HepG2 (cell line): Measurements from ENCODE around the gene LUC7L. TPM values are rescaled to one million over a fixed set of nuclear protein-coding genes. Genes with fewer than 3 reads are reported as not detected.

Source experiments
- BORCS8-MEF2B ChIP-seq: sonication (generic); formaldehyde crosslinking; IDR thresholded peaks from 2 replicates; pipeline ENCODE4 v1.8.0; 2022; ENCODE audit warnings: mild to moderate bottlenecking, missing genetic modification reagents
- CREB1 ChIP-seq, 2 experiments: fragments of 450-650 bp in 1 of 2; IDR thresholded peaks; 2 replicates each; pipeline ENCODE4 v1.6.1; 2016 to 2017; ENCODE audit warnings: control low read depth in 1 of 2, mild to moderate bottlenecking in 1 of 2, missing compliant biosample characterization in 1 of 2, missing genetic modification characterization in 1 of 2
- CREBL2 ChIP-seq: sonication (generic); formaldehyde crosslinking; IDR thresholded peaks from 2 replicates; pipeline ENCODE4 v1.8.1; 2023; ENCODE audit warnings: missing genetic modification reagents, mild to moderate bottlenecking, borderline replicate concordance
- ETS1 ChIP-seq: sonication (generic); formaldehyde crosslinking; IDR thresholded peaks from 2 replicates; pipeline ENCODE4 v1.4.0; 2020; ENCODE audit warnings: missing genetic modification reagents
- ETV5 ChIP-seq: IDR thresholded peaks from 2 replicates; pipeline ENCODE4 v1.6.1; 2018; ENCODE audit warnings: missing biosample characterization, missing genetic modification reagents, inconsistent platforms, borderline replicate concordance
- FOXP1 ChIP-seq, 2 experiments: fragments of 450-650 bp in 1 of 2; IDR thresholded peaks; 2 replicates each; pipeline ENCODE4 v1.6.1; 2017 to 2018; ENCODE audit warnings: antibody characterized with exemption in 1 of 2
- HDAC1 ChIP-seq: sonication (generic); formaldehyde crosslinking; IDR thresholded peaks from 2 replicates; pipeline ENCODE4 v1.5.1; 2020; ENCODE audit warnings: mild to moderate bottlenecking, missing genetic modification reagents
- HOMEZ ChIP-seq: IDR thresholded peaks from 2 replicates; pipeline ENCODE4 v1.6.1; 2016; ENCODE audit warnings: low read depth
- HOXD1 ChIP-seq: sonication (generic); formaldehyde crosslinking; IDR thresholded peaks from 2 replicates; pipeline ENCODE4 v1.5.0; 2020; ENCODE audit warnings: missing genetic modification reagents
- MED1 ChIP-seq: sonication (generic); formaldehyde crosslinking; IDR thresholded peaks from 2 replicates; pipeline ENCODE4 v1.4.0; 2020; ENCODE audit warnings: missing genetic modification reagents
- MTERF4 ChIP-seq: sonication (generic); formaldehyde crosslinking; IDR thresholded peaks from 2 replicates; pipeline ENCODE4 v1.8.0; 2023; ENCODE audit warnings: mild to moderate bottlenecking, missing genetic modification reagents
- RBAK ChIP-seq: sonication (generic); formaldehyde crosslinking; IDR thresholded peaks from 2 replicates; pipeline ENCODE4 v1.5.1; 2020; ENCODE audit warnings: mild to moderate bottlenecking, missing genetic modification reagents
- RBFOX2 ChIP-seq: fragments of 200-400 bp; formaldehyde crosslinking; IDR thresholded peaks from 2 replicates; pipeline ENCODE4 v1.6.1; 2017; ENCODE audit warnings: low read depth, mild to moderate bottlenecking, low read length
- REST ChIP-seq, 2 experiments: IDR thresholded peaks; 2 replicates each; pipeline ENCODE4 v1.6.1; 2011 to 2012; ENCODE audit warnings: low read length in 2 of 2, borderline replicate concordance in 1 of 2, low read depth in 1 of 2, mild to moderate bottlenecking in 1 of 2, moderate library complexity in 1 of 2
- SNAPC5 ChIP-seq: sonication (generic); formaldehyde crosslinking; IDR thresholded peaks from 2 replicates; pipeline ENCODE4 v1.8.1; 2023; ENCODE audit warnings: mild to moderate bottlenecking, missing genetic modification reagents, borderline replicate concordance
- SP140L ChIP-seq: sonication (generic); formaldehyde crosslinking; IDR thresholded peaks from 2 replicates; pipeline ENCODE4 v1.4.0; 2020; ENCODE audit warnings: missing genetic modification reagents, borderline replicate concordance
- TEAD2 ChIP-seq: sonication (generic); formaldehyde crosslinking; IDR thresholded peaks from 2 replicates; pipeline ENCODE4 v1.9.0; 2021; ENCODE audit warnings: missing genetic modification reagents
- TP53 ChIP-seq: sonication (generic); formaldehyde crosslinking; conservative IDR thresholded peaks from 2 replicates; pipeline ENCODE4 v1.4.0; 2020; ENCODE audit warnings: missing genetic modification reagents
- ZFP1 ChIP-seq: IDR thresholded peaks from 2 replicates; pipeline ENCODE4 v1.6.1; 2016
- ZNF607 ChIP-seq: sonication (generic); formaldehyde crosslinking; IDR thresholded peaks from 2 replicates; pipeline ENCODE4 v1.5.1; 2020; ENCODE audit warnings: missing genetic modification reagents, mild to moderate bottlenecking, borderline replicate concordance
- ZNF761 ChIP-seq: sonication (generic); formaldehyde crosslinking; conservative IDR thresholded peaks from 2 replicates; pipeline ENCODE4 v1.4.0; 2020; ENCODE audit warnings: mild to moderate bottlenecking, missing genetic modification reagents
- polyA plus RNA-seq, 8 experiments: library from polyadenylated mRNA; depleted of rRNA in 3 of 8; stranded (reverse) in 7 of 8; unstranded in 1 of 8; fragments of >200 nt; fragmentation: Illumina TruSeq in 4 of 8; extraction: Trizol in 4 of 8; gene quantifications; 2 replicates each; pipeline versions ENCODE4 v1.2.1 to v1.2.3, GENCODE V29; 2011 to 2016; ENCODE audit warnings: low read depth in 4 of 8, missing spikeins in 1 of 8, mixed read lengths in 1 of 8; ENCODE audit not compliant: insufficient read depth in 1 of 8
- total RNA-seq, 5 experiments: library from RNA; depleted of rRNA; stranded (reverse); fragments of >200 nt; fragmentation: Illumina TruSeq; extraction: Trizol; gene quantifications; 2 replicates each; pipeline ENCODE4 v1.2.3, GENCODE V29; 2016; ENCODE audit warnings: low read depth in 1 of 5

The LUC7L gene
- total and polyA plus RNA-seq, 2 of the 13 experiments (the other 11 are each of a cell fraction or from before 2014, with no cell fraction given): 48.7 to 56.9 TPM

- TF ChIP-seq CREBL2 (CRISPR knock-in tag) (no peak), TEAD2 (no peak), BORCS8-MEF2B (CRISPR knock-in tag) (peak; percentile 61), RBAK (CRISPR knock-in tag) (peak; percentile 31; the same call in 1 of the 2 replicates), SNAPC5 (CRISPR knock-in tag) (no peak), HDAC1 (CRISPR knock-in tag) (peak; percentile 82), ZFP1 (CRISPR knock-in tag) (no peak), MED1 (no peak), TP53 (CRISPR knock-in tag) (no peak), FOXP1 (IDR thresholded peaks at IDR 0.05) (no peak), FOXP1 (CRISPR knock-in tag; IDR thresholded peaks at IDR 0.05) (no peak), ZNF761 (CRISPR knock-in tag) (0 out of 2 replicates have a peak, but pooled peaks have one; percentile 47), ZNF607 (peak; percentile 57; the same call in 1 of the 2 replicates), REST (IDR thresholded peaks at IDR 0.05; ENCODE audit: borderline replicate concordance in 1 of 2, low read depth in 1 of 2, low read length in 2 of 2) (no peak), HOMEZ (CRISPR knock-in tag) (no peak; the same call in 1 of the 2 replicates), ETS1 (CRISPR knock-in tag) (no peak), ETV5 (peak; percentile 60), MTERF4 (no peak), HOXD1 (CRISPR knock-in tag) (no peak), CREB1 (IDR thresholded peaks at IDR 0.05) (peak; percentile 83), CREB1 (CRISPR knock-in tag; IDR thresholded peaks at IDR 0.05) (peak; percentile 74), SP140L (CRISPR knock-in tag) (no peak), RBFOX2 (peak; percentile 89)
Measured at GRCh38 chr16:234468-235305, 5.4 kb upstream of the LUC7L start, which contains the start of gene FAM234A (continued).
